ENCODE results near the gene TMEM132E. TPM values are rescaled to one million over a fixed set of nuclear protein-coding genes. Genes with fewer than 3 reads are reported as not detected.

The TMEM132E gene
- total RNA-seq, 1 experiment from 2014 or later: 0.42 TPM

- no peak overlapping the region for H3K14ac ChIP-seq (ENCODE audit: insufficient read depth, low read length)
- H3T11ph ChIP-seq (ENCODE audit: low read length): no peak overlapping the region
- no CpG with 5 or more reads among the region's 6 CpGs for WGBS (ENCODE audit: extremely low coverage, insufficient read length, low lambda C conversion rate)
- H3K79me1 ChIP-seq (ENCODE audit: insufficient read depth, low read depth, low read length, poor library complexity, severe bottlenecking): no peaks in the 10 kb centered on the region
- H3K27ac ChIP-seq (ENCODE audit: insufficient read length, low read depth, low read length): no peak overlapping the region
- no peak overlapping the region for H4K91ac ChIP-seq (ENCODE audit: insufficient read length, low read depth, low read length)
- no peaks in the 10 kb centered on the region for H3K79me2 ChIP-seq (ENCODE audit: insufficient read depth, low read length)
- H3K18ac ChIP-seq (ENCODE audit: insufficient read length, low read depth, low read length): no peak overlapping the region
- Mint-ChIP-seq H3K4me3 (no peak overlapping the region), H3K36me3 (ENCODE audit: insufficient read depth in 1 of 3, low read depth in 3 of 3) (no peaks in the 10 kb centered on the region), H3K4me1 (peaks cover 6 to 10% of the 10 kb centered on the region in 2 experiments), H3K27ac (peak overlapping the region in 1 of 3 experiments; percentile 49; a peak in 1 of 7 replicates), H3K9me3 (no peaks in the 10 kb centered on the region), H3K27me3 (ENCODE audit: low read depth) (peaks cover 33% of the 10 kb centered on the region)
- TF ChIP-seq, protein P1, sequence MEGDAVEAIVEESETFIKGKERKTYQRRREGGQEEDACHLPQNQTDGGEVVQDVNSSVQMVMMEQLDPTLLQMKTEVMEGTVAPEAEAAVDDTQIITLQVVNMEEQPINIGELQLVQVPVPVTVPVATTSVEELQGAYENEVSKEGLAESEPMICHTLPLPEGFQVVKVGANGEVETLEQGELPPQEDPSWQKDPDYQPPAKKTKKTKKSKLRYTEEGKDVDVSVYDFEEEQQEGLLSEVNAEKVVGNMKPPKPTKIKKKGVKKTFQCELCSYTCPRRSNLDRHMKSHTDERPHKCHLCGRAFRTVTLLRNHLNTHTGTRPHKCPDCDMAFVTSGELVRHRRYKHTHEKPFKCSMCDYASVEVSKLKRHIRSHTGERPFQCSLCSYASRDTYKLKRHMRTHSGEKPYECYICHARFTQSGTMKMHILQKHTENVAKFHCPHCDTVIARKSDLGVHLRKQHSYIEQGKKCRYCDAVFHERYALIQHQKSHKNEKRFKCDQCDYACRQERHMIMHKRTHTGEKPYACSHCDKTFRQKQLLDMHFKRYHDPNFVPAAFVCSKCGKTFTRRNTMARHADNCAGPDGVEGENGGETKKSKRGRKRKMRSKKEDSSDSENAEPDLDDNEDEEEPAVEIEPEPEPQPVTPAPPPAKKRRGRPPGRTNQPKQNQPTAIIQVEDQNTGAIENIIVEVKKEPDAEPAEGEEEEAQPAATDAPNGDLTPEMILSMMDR (conservative IDR thresholded peaks at IDR 0.05): no peak
- no peak overlapping the region for H2AFZ ChIP-seq (ENCODE audit: low read length)
- no peaks in the 10 kb centered on the region for H3K4me1 ChIP-seq (ENCODE audit: insufficient read depth, low read length)
- no peak overlapping the region for H3K4me2 ChIP-seq (ENCODE audit: insufficient read depth, insufficient read length, low read length)
- H2BK15ac ChIP-seq (ENCODE audit: low read depth, low read length): no peak overlapping the region
- no peak overlapping the region for H2BK120ac ChIP-seq (ENCODE audit: low read depth, low read length, poor library complexity, severe bottlenecking)
- H2AK5ac ChIP-seq (ENCODE audit: insufficient read length, low read length): no peak overlapping the region
- DNase-seq: no peak
- H3K27me3 ChIP-seq (ENCODE audit: insufficient read depth, low read length): no peaks in the 10 kb centered on the region
- no peaks in the 10 kb centered on the region for H3K9me3 ChIP-seq (ENCODE audit: control insufficient read depth, low read depth, low read length)
- H4K20me1 ChIP-seq (ENCODE audit: control insufficient read depth, insufficient read depth, insufficient read length): no peaks in the 10 kb centered on the region
- H3K56ac ChIP-seq (ENCODE audit: insufficient read length, low read depth, low read length): no peak overlapping the region
- H3K23ac ChIP-seq (ENCODE audit: insufficient read length, low read depth, low read length): no peak overlapping the region
- no peak overlapping the region for H2BK5ac ChIP-seq (ENCODE audit: insufficient read length, low read length)
- no peak overlapping the region for H2BK20ac ChIP-seq (ENCODE audit: low read depth, low read length, poor library complexity, severe bottlenecking)
- no peak overlapping the region for H2BK12ac ChIP-seq (ENCODE audit: insufficient read length, low read depth, low read length)
- no peak overlapping the region for H4K8ac ChIP-seq (replicated peaks; ENCODE audit: insufficient read length, low read depth, low read length)
- no peak overlapping the region for H4K5ac ChIP-seq (ENCODE audit: insufficient read length, low read depth, low read length)
- no peaks in the 10 kb centered on the region for H3K23me2 ChIP-seq (ENCODE audit: insufficient read length, low read depth, low read length, poor library complexity, severe bottlenecking)
- no peak overlapping the region for H3K4ac ChIP-seq (ENCODE audit: low read depth, low read length)
- H3K9ac ChIP-seq (ENCODE audit: extremely low read depth, insufficient read length, low read length): no peak overlapping the region
Observed at GRCh38 chr17:34532281-34533065, 46.9 kb upstream of the TMEM132E start.
